GM20000 (cell line): ENCODE results near the gene ZFHX2.

Source experiments
- DNase-seq: peaks from one replicate; pipeline ENCODE4 v3.0.0; 2012; ENCODE audit warnings: low spot score
- CTCF ChIP-seq: IDR thresholded peaks from 2 replicates; pipeline ENCODE4 v1.5.1; 2012; ENCODE audit warnings: mild to moderate bottlenecking, control low read depth; ENCODE audit errors: extremely low read depth, missing control alignments

ZFHX2 gene

GRCh38 chr14:23582906-23583760, 31.6 kb upstream of the ZFHX2 start:
- no peak for DNase-seq

GRCh38 chr14:23580948-23581281, 29.4 kb upstream of the ZFHX2 start:
- DNase-seq = no peak
- TF ChIP-seq CTCF = no peak

More at GRCh38 chr14:23582906-23583760, 31.6 kb upstream of the ZFHX2 start:
- TF ChIP-seq CTCF = no peak

- no peak for DNase-seq
- TF ChIP-seq CTCF = no peak
Observed at GRCh38 chr14:23580152-23580926, 28.8 kb upstream of the ZFHX2 start.

- no peak for TF ChIP-seq CTCF
Observed at GRCh38 chr14:23579739-23580138, 28.2 kb upstream of the ZFHX2 start.

GRCh38 chr14:23579311-23579630, 27.7 kb upstream of the ZFHX2 start:
- no peak for DNase-seq
- no peak for TF ChIP-seq CTCF

More at GRCh38 chr14:23579739-23580138, 28.2 kb upstream of the ZFHX2 start:
- no peak for DNase-seq

GRCh38 chr14:23578560-23579310, 27.2 kb upstream of the ZFHX2 start, which contains the start of gene JPH4:
JPH4 (minus strand) TSS chr14:23578790; CDS start chr14:23577453, 1,337 bp downstream.
- no peak for DNase-seq

More at GRCh38 chr14:23578560-23579310, 27.2 kb upstream of the ZFHX2 start, which contains the start of gene JPH4:
- no peak for TF ChIP-seq CTCF
